ENCODE data around the gene C3orf80. TPM values are rescaled to one million over a fixed set of nuclear protein-coding genes. Genes with fewer than 3 reads are reported as not detected.

C3orf80 gene
- total and polyA plus RNA-seq, 2 donors (not counting 1 experiment from before 2014, with no cell fraction given) = not detected

- H3K9ac ChIP-seq (ENCODE audit: low read length) = peak overlapping the region; percentile 56
- 2% methylated on average over 84 of the region's 87 CpGs for WGBS (ENCODE audit: insufficient coverage)
- no peak overlapping the region for H3K27ac ChIP-seq (ENCODE audit: low read length in 2 of 2)
- H3K4me3 ChIP-seq (ENCODE audit: control extremely low read depth in 1 of 5, extremely low read depth in 1 of 5, insufficient read depth in 1 of 5, low read depth in 2 of 5, low read length in 4 of 5) = peak overlapping the region in 3 of 5 experiments; percentile 27 to 62 (median 48)
- no peaks in the 10 kb centered on the region for H3K9me3 Mint-ChIP-seq (ENCODE audit: insufficient read depth)
- peaks cover 21% of the 10 kb centered on the region for H3K4me1 Mint-ChIP-seq
- H3K27me3 ChIP-seq (replicated peaks in 1 of 4; ENCODE audit: control extremely low read depth in 1 of 4, control insufficient read depth in 3 of 4, insufficient read depth in 4 of 4, low read length in 3 of 4) = peaks cover 0 to 37% (median 35%) of the 10 kb centered on the region in 4 experiments
- H3K9me3 ChIP-seq (ENCODE audit: control extremely low read depth in 1 of 3, control insufficient read depth in 2 of 3, insufficient read depth in 1 of 3, low read length in 2 of 3) = peaks cover 0 to 5% (median 0%) of the 10 kb centered on the region in 3 donors
- ChIA-PET POLR2A (no interaction called here), CTCF (interaction anchor here (1.0 to 1.1 kb wide), 2 partner anchors 187 to 194 kb away, joined by 3 read pairs; no protein-coding TSS in a partner anchor)
- peaks cover 43% of the 10 kb centered on the region for H3K27me3 Mint-ChIP-seq
- no peaks in the 10 kb centered on the region for H3K36me3 ChIP-seq (replicated peaks in 1 of 2; ENCODE audit: control extremely low read depth in 1 of 2, control insufficient read depth in 1 of 2, extremely low read depth in 1 of 2, insufficient read depth in 2 of 2, low read length in 1 of 2)
- no peak for TF ChIP-seq EZH2 (IDR thresholded peaks at IDR 0.05; ENCODE audit: borderline replicate concordance, insufficient read depth, low read depth, low read length, poor library complexity, severe bottlenecking)
- TF ChIP-seq, protein P1, sequence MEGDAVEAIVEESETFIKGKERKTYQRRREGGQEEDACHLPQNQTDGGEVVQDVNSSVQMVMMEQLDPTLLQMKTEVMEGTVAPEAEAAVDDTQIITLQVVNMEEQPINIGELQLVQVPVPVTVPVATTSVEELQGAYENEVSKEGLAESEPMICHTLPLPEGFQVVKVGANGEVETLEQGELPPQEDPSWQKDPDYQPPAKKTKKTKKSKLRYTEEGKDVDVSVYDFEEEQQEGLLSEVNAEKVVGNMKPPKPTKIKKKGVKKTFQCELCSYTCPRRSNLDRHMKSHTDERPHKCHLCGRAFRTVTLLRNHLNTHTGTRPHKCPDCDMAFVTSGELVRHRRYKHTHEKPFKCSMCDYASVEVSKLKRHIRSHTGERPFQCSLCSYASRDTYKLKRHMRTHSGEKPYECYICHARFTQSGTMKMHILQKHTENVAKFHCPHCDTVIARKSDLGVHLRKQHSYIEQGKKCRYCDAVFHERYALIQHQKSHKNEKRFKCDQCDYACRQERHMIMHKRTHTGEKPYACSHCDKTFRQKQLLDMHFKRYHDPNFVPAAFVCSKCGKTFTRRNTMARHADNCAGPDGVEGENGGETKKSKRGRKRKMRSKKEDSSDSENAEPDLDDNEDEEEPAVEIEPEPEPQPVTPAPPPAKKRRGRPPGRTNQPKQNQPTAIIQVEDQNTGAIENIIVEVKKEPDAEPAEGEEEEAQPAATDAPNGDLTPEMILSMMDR (IDR thresholded peaks at IDR 0.05) = no peak
- no peaks in the 10 kb centered on the region for H4K20me1 ChIP-seq (ENCODE audit: control insufficient read depth, insufficient read depth, low read length, poor library complexity, severe bottlenecking)
- peak overlapping the region; percentile 88 for H3K4me2 ChIP-seq (replicated peaks; ENCODE audit: low read depth, low read length, poor library complexity, severe bottlenecking)
- peak; percentile 45 for DNase-seq
- peak overlapping the region; percentile 67 for H2AFZ ChIP-seq (ENCODE audit: insufficient read depth, low read depth, low read length, poor library complexity, severe bottlenecking)
- H3K4me1 ChIP-seq (ENCODE audit: control insufficient read depth in 2 of 2, insufficient read depth in 2 of 2, low read length in 2 of 2) = peaks cover 22 to 23% of the 10 kb centered on the region in 2 donors
- H3K4me3 Mint-ChIP-seq = peak overlapping the region; percentile 90
- no peaks in the 10 kb centered on the region for H3K79me2 ChIP-seq (ENCODE audit: control insufficient read depth, insufficient read depth, low read length)
- ATAC-seq (ENCODE audit: low read depth) = no peak
- no peak overlapping the region for H3K27ac Mint-ChIP-seq
- intact Hi-C loops (cut with micrococcal nuclease) = loop anchor here (10.0 kb wide), 1 partner anchor 179 kb away; no protein-coding TSS in a partner anchor
These were observed 1.0 kb downstream of the C3orf80 start for GRCh38 chr3:160226026-160226907.

- TF ChIP-seq, protein P1 (IDR thresholded peaks at IDR 0.05) = no peak
- TF ChIP-seq EZH2 (IDR thresholded peaks at IDR 0.05; ENCODE audit: borderline replicate concordance, insufficient read depth, low read depth, low read length, poor library complexity, severe bottlenecking) = no peak
- Histone ChIP-seq H4K20me1 (ENCODE audit: control insufficient read depth, insufficient read depth, low read length, poor library complexity, severe bottlenecking) (no peaks in the 10 kb centered on the region), H3K4me1 (ENCODE audit: control insufficient read depth in 2 of 2, insufficient read depth in 2 of 2, low read length in 2 of 2) (peaks cover 22 to 23% of the 10 kb centered on the region in 2 donors), H3K36me3 (replicated peaks in 1 of 2; ENCODE audit: control extremely low read depth in 1 of 2, control insufficient read depth in 1 of 2, extremely low read depth in 1 of 2, insufficient read depth in 2 of 2, low read length in 1 of 2) (no peaks in the 10 kb centered on the region), H3K9me3 (ENCODE audit: control extremely low read depth in 1 of 3, control insufficient read depth in 2 of 3, insufficient read depth in 1 of 3, low read length in 2 of 3) (peaks cover 0 to 5% (median 0%) of the 10 kb centered on the region in 3 donors), H3K9ac (ENCODE audit: low read length) (no peak overlapping the region), H3K4me2 (replicated peaks; ENCODE audit: low read depth, low read length, poor library complexity, severe bottlenecking) (no peak overlapping the region), H3K27me3 (replicated peaks in 1 of 4; ENCODE audit: control extremely low read depth in 1 of 4, control insufficient read depth in 3 of 4, insufficient read depth in 4 of 4, low read length in 3 of 4) (peaks cover 0 to 30% (median 30%) of the 10 kb centered on the region in 4 experiments), H3K4me3 (ENCODE audit: control extremely low read depth in 1 of 5, extremely low read depth in 1 of 5, insufficient read depth in 1 of 5, low read depth in 2 of 5, low read length in 4 of 5) (no peak overlapping the region), H3K27ac (ENCODE audit: low read length in 2 of 2) (no peak overlapping the region), H2AFZ (ENCODE audit: insufficient read depth, low read depth, low read length, poor library complexity, severe bottlenecking) (no peak overlapping the region), H3K79me2 (ENCODE audit: control insufficient read depth, insufficient read depth, low read length) (no peaks in the 10 kb centered on the region)
- no peak overlapping the region for H3K4me3 Mint-ChIP-seq
- no peak overlapping the region for H3K27ac Mint-ChIP-seq
- H3K9me3 Mint-ChIP-seq (ENCODE audit: insufficient read depth) = no peaks in the 10 kb centered on the region
- POLR2A ChIA-PET = no interaction called here
- DNase-seq = no peak
- intact Hi-C loops (cut with micrococcal nuclease) = loop anchor here (10.0 kb wide), 1 partner anchor 177 kb away; no protein-coding TSS in a partner anchor
- WGBS (ENCODE audit: insufficient coverage) = no CpG with 5 or more reads among the region's 3 CpGs
- H3K4me1 Mint-ChIP-seq = peaks cover 21% of the 10 kb centered on the region
- peaks cover 47% of the 10 kb centered on the region for H3K27me3 Mint-ChIP-seq
- ATAC-seq (ENCODE audit: low read depth) = no peak
- CTCF ChIA-PET = no interaction called here
These were observed 2.2 kb downstream of the C3orf80 start for GRCh38 chr3:160227419-160227818.

Measured in B cell (primary cell).